NCI-H345 treated with DMSO at 0.1 percent for 48 hours (cell line): ENCODE results near the gene SIK3.
"Not testable (repeated sequence)": the region's sequence is repeated elsewhere in the genome, so short reads cannot be mapped to it uniquely, and the experiment has no call there.

ENCODE experiments used
- DNase-seq: peaks from one replicate; lab custom pipeline; 2025; ENCODE audit not compliant: unreplicated experiment; lab: John Stamatoyannopoulos, UW

SIK3 gene

GRCh38 chr11:117098269-117099232 is at the start of gene SIK3:
Gene SIK3 (minus strand): TSS chr11:117098428. CDS start chr11:117098415, 13 bp downstream.
- DNase-seq, result peak; percentile 84

- DNase-seq, result no peak
These were observed 48.3 kb upstream of the SIK3 start for GRCh38 chr11:117146521-117146920.

GRCh38 chr11:117145393-117145761 is 47.1 kb upstream of the SIK3 start:
- DNase-seq, result no peak

GRCh38 chr11:117144477-117145392 is 46.5 kb upstream of the SIK3 start:
- no peak for DNase-seq

- DNase-seq, result peak; percentile 85
These were observed 45.7 kb upstream of the SIK3 start, which contains the start of gene PAFAH1B2 for GRCh38 chr11:117143871-117144476. Gene PAFAH1B2 (plus strand): TSS chr11:117144287. CDS start chr11:117152448, 8,161 bp downstream.

- peak; percentile 61 for DNase-seq
These were observed 45.2 kb upstream of the SIK3 start for GRCh38 chr11:117143390-117143789.

GRCh38 chr11:117137223-117138086 is 39.2 kb upstream of the SIK3 start:
- not testable (repeated sequence) for DNase-seq

GRCh38 chr11:117134979-117135378 is 36.8 kb upstream of the SIK3 start:
- DNase-seq, result not testable (repeated sequence)

GRCh38 chr11:117134431-117134830 is 36.2 kb upstream of the SIK3 start:
- DNase-seq, result no peak

GRCh38 chr11:117130879-117131278 is 32.7 kb upstream of the SIK3 start:
- DNase-seq, result no peak

GRCh38 chr11:117130396-117130795 is 32.2 kb upstream of the SIK3 start:
- DNase-seq, result not testable (repeated sequence)

- DNase-seq, result no peak
These were observed 30.1 kb upstream of the SIK3 start for GRCh38 chr11:117128289-117128688.

- peak; percentile 17 for DNase-seq
These were observed 29.1 kb upstream of the SIK3 start for GRCh38 chr11:117127171-117127901.

- no peak for DNase-seq
These were observed 28.2 kb upstream of the SIK3 start for GRCh38 chr11:117126223-117126965.

- no peak for DNase-seq
These were observed 24.3 kb upstream of the SIK3 start for GRCh38 chr11:117122556-117122955.

- no peak for DNase-seq
These were observed 22.9 kb upstream of the SIK3 start for GRCh38 chr11:117121176-117121575.

- DNase-seq, result no peak
These were observed 19.5 kb upstream of the SIK3 start for GRCh38 chr11:117117681-117118080.

- not testable (repeated sequence) for DNase-seq
These were observed 14.7 kb upstream of the SIK3 start for GRCh38 chr11:117112939-117113338.

GRCh38 chr11:117112497-117112896 is 14.3 kb upstream of the SIK3 start:
- not testable (repeated sequence) for DNase-seq
